Hematopoietic multipotent progenitor cell treated with erythropoietin and hydrocortisone succinate and interleukin-3 and kit ligand, for 4 days (in vitro differentiated cells): Measurements from ENCODE around the gene GTF2A2.
A peak's percentile ranks its signal among the peaks of the same experiment; 100 is the strongest.

ENCODE experiments used
- DNase-seq: peaks from one replicate; pipeline ENCODE4 v3.0.0-alpha.2; 2015

GTF2A2 gene

GRCh38 chr15:59596640-59597039 is 60.7 kb downstream of the GTF2A2 start:
- DNase-seq: no peak

GRCh38 chr15:59595434-59595915 is 61.8 kb downstream of the GTF2A2 start:
- no peak for DNase-seq

GRCh38 chr15:59594991-59595390 is 62.3 kb downstream of the GTF2A2 start:
- no peak for DNase-seq

GRCh38 chr15:59594493-59594942 is 62.8 kb downstream of the GTF2A2 start:
- no peak for DNase-seq

GRCh38 chr15:59591356-59591755 is 66.0 kb downstream of the GTF2A2 start:
- peak; percentile 49 for DNase-seq

- no peak for DNase-seq
Measured at GRCh38 chr15:59590027-59590426, 67.3 kb downstream of the GTF2A2 start.
